IPS-NIHi7 (cell line): ENCODE measurements around the gene MT1G.
"Not testable (repeated sequence)": the region's sequence is repeated elsewhere in the genome, so short reads cannot be mapped to it uniquely, and the experiment has no call there.

Experiments used
- DNase-seq: peaks from one replicate; pipeline ENCODE4 v3.0.0; 2012; ENCODE audit warnings: mixed read lengths; ENCODE audit errors: extremely low spot score

The MT1G gene

GRCh38 chr16:56667581-56668571, at the start of gene MT1G:
Gene MT1G, minus strand, starts transcription at chr16:56668065. Its CDS starts 72 bp downstream, at chr16:56667993.
- no peak for DNase-seq

GRCh38 chr16:56717532-56717931, 49.7 kb upstream of the MT1G start:
- not testable (repeated sequence) for DNase-seq

DNA sequence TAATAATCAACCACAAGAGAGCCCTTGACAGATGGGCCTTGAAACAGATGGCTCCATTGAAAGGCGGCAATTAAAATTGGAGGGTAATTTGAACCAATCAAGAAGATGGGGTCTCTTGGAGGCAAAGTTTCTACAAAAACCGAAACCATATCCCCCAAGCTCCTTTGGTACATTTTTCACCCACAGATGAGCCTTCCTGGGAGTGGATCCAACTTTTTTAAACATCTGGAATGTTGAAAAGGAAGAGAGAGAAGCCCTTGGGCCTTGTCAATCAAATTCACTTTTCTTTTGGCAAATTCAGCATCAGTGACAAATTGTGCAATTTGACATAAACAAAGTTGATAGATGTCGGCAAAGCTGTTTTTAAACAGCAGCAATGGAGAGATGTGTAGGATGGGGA, 48.9 kb upstream of the MT1G start:
- DNase-seq: no peak

DNA sequence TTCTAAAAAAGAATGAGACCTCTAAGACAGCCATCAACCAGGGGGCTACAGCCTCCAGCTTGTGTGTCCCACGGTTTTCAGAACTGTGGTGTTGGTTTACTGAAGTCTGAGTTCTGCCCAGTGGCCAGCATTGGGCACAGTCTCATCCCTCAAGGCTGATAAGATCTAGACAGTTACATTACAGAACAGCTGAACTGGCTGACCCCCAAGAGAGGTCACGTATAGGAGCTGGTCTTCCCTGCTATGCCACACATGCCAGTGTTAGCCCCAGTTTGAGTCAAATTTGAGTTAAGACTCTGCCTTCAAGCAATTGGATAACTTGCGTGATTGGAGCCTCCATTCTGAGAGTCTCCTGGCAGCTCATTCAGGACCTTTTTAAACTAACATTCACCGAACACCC, 47.3 kb upstream of the MT1G start:
- DNase-seq: no peak

GRCh38 chr16:56713794-56714193, 45.9 kb upstream of the MT1G start:
- no peak for DNase-seq

- DNase-seq: no peak
These were observed 44.0 kb upstream of the MT1G start for GRCh38 chr16:56711862-56712261.

DNA sequence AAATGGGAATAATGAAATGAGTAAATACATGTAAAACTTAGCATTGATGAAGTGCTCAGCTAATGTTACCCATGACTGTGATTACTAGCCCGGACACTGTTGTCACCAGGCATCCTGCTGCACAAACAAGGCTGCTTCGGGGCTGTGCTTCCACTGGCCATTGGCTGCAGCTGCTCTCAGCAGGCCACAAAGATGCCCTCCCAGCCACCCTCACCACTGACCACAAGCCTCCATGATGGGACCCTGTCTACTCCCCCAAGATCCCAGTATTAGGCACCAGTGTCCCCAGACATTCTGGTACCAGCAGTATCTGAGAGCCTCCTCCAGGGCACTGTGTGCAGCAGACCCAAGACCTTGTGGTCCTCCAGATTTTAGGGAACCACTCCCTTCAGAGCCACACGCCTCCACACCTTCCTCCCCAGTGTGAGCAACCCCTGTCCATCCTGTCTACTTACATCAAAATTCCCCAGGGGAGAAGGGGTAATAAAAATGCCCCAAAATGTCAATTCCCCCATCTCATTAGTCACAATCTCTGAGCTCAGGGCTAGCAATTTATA, 42.4 kb upstream of the MT1G start:
- DNase-seq: no peak

DNA sequence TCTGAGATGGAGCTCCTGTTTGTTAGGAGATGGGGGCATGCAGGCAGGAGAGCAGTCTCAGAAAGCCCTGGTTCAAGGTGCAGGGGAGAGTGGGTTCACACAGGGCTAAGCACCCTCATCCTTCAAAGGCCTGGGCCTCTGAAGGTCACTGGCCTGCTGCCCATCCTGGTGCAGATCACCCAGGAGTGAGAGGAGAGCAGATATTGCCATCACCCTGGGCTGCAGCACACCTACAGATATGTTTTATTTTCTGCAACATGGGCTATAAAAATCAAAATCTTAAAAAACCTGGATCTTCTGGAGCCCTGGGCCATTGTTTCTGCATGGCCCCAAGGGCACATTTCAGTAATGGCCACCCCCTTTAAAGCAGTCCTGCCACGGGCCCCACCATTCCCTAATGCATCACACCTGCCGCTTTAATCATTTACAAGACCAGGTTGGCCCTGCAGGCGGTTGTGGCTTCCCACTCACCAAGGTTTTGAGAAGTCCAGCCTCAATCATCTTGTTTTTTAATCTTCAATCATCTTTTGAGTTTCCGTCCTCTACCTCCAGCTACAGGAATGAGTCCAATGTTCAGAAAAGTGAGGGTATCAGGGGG, 41.7 kb upstream of the MT1G start:
- DNase-seq: no peak

DNA sequence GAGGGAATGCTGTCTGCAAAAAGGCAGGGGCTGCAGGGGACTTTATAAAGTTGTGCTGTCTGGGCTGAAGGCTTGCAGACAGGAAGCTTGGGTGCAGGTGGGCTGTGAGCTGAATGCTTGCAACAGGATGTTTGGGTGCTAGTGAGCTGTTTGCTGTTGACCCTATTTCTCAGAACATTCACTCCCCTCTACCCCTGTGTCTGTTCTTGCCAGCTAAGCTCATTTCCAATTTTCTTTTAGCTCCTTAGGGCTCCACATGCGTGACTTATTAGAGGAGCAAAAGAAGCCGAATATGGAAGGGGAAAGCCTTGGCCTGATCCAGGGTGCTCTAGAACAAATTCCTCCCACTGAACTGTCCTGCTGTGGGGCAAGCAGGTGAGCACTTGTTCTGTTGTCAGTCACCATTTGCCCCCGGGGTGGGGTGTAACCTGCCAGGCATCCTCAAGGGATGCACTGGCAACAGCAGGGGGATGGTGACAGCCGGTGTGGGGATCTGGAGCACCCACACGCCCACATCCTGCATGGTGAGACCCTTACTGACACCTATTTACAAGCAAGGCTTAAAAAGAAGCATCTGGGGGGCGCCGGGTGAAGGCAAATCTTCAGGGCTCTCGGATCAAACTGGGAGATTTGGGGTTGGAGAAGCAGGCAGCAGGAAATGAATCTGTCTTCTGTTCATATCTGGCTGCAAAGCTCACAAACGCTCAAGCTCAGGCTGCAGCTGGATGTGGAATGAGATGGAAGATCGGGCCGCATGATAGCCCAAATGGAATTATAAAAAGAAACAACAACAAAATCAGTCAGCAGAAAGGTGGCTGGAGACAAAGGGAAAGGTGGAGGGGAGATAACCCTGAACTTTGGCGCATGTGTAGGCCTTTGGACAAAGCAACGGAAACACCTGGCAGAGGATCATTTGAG, 40.9 kb upstream of the MT1G start:
- no peak for DNase-seq

- no peak for DNase-seq
These were observed 35.0 kb upstream of the MT1G start for GRCh38 chr16:56702836-56703235.

- no peak for DNase-seq
These were observed 33.7 kb upstream of the MT1G start for GRCh38 chr16:56701534-56701933.

DNA sequence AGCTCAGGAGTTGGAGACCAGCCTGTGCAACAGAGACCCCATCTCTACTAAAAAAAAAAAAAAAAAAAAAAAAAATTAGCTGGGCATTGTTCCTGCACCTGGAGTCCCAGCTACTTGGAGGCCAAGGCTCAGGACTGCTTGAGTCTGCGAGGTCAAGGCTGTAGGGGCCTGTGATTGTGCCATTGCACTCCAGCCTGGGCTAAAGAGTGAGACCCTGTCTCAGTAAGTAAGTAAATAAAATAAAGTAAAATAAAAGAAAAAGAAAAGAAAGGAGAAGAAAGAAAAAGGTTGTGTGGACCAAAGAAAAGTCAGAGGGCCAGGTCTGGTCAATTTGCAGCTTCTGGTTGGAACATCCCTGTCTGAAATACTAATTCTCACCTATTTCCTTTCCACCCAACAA, 32.8 kb upstream of the MT1G start:
- no peak for DNase-seq

DNA sequence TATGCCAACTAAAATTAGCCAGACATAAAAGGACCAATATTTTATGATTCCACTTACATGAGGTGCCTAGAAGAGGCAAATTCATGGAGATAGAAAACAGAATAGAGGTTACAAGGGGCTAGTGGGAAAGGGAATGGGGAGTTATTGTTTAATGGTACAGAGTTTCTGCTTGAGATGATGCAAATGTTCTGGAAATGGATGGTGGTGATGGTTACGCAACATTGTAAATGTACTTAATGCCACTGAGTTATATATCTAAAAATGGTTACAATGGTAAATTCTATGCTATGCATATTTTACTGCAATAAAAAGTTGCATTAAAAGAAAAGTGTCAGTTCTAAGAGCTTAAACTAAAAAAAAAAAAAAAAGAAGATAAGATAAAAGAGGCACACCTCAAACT, 32.3 kb upstream of the MT1G start:
- no peak for DNase-seq

DNA sequence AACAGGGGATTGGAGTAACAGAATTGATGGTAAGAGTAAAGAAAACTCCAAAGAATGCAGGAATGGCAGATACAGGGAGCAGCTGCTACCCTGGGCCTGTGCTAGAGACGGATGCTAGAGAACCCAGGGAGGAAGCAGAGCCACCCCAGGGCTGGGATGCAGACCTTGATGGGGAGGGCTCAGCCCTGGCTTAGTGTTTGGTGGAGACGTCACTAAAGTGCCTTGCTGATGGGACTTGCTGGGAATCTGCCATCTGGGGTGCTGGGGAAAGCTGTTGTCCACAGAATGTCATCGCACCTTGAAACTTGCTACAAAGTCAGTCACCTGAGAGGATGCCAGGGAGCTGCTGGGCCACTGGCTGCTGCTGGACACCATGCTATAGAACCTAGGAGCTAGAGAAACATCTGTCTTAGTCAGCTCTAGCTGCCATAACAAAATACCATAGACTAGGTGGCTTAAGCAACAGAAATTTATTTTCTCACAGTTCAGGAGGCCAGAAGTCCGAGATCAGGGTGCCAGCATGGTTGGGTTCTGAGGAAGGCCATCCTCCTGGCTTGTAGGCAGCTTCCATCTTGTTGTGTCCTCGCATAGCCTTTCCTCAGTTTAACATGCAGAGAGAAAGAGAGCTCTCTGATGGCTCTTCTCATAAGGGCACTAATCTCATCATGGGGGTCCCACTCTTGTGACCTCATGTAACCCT, 29.7 kb upstream of the MT1G start:
- DNase-seq: no peak

GRCh38 chr16:56695246-56695645, 27.4 kb upstream of the MT1G start:
- no peak for DNase-seq

DNA sequence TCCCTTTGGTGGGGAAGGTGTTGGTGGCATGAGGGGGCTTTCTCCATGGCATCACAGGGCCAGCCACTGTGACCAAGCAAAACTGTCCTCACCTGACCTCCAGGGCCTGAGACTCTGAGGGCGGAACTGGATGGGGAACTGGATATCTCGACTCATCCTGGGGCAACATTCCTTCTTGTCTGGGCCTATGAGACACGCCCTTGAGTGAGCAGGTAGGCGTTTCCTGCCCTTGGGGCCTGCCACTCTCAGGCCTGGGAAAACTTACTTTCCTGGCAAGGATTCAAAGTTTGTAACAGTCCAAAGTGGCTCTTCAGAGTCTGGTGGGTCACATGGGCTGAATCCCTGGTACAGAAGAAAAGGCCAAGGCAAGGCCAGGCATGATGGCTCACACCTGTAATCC, 24.0 kb upstream of the MT1G start:
- peak; percentile 61 for DNase-seq

- no peak for DNase-seq
These were observed 22.7 kb upstream of the MT1G start for GRCh38 chr16:56690420-56691122.

- no peak for DNase-seq
These were observed 21.3 kb upstream of the MT1G start for GRCh38 chr16:56689171-56689570.

DNA sequence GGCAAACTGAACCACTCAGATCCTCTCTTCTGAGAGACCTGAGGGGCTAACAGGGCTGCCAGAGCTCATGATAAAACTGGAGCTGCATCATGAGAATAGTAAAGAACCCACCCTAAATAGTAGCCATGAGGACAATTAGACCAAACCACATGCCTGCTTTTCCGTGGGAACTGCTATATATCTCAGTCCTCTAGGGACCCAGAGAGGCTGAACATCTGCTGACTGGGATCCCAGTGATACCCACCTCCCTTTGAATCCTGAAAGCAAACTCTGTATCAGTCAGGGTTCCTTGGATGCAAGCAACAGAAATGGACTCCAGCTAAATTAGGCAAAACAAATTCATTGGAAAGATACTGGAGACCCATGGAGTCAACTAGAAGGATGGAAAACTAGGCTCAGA, 20.9 kb upstream of the MT1G start:
- DNase-seq: no peak

DNA sequence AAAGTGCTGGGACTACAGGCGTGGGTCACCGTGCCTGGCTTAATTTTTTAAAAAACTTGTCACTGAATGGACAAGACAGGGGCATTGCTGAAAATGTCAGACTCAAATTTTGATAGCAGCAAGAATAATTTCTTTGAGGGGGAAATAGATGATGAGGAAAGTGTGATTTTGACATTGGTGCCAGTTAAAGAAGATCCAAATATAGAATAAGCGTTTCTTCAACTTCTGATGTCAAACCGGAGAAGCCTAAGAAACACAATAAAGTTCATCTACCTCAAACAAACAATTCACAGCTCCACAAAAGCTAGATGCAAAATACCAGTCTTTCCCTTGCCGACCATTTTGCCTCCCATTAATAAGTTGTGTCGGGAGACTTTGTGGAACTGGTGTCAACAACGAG, 18.9 kb upstream of the MT1G start:
- no peak for DNase-seq
